ENCODE measurements around the gene MAD2L1. TPM values are rescaled to one million over a fixed set of nuclear protein-coding genes. Genes with fewer than 3 reads are reported as not detected.

The MAD2L1 gene
- total and polyA plus RNA-seq, 3 experiments from 2014 or later = 13.1 to 73.8 (median 69.8) TPM

DNA sequence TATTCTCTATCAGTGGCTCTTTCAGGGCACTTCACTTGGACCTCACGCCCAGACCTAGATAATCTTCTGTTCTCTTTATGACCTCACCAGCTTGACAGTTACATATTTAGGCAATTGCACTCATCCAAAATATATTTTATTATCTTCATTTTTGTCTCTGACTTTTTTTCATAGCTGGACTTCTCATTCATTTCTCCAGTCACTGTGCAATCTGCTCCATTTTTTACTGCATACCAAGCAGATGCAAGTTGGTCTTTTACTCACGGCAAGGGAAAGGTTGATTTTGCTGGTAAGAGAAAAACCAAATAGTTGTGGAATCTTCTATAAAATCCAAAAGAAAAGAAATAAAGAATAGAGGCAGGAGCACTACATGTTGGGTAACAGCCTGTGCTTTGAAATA, 31.7 kb downstream of the MAD2L1 start:
- no peak overlapping the region for H3K27ac ChIP-seq (ENCODE audit: low read depth, low read length)
- no peak for DNase-seq
- Mint-ChIP-seq H3K4me3 (no peak overlapping the region), H3K9me3 (no peaks in the 10 kb centered on the region), H3K4me1 (no peaks in the 10 kb centered on the region), H3K27ac (no peak overlapping the region), H3K36me3 (no peaks in the 10 kb centered on the region), H3K27me3 (peaks cover 12 to 47% of the 10 kb centered on the region in 2 donors)
- H3K4me1 ChIP-seq (ENCODE audit: insufficient read depth, low read length) = no peaks in the 10 kb centered on the region
- POLR2A ChIA-PET = no interaction called here
- H3K9me3 ChIP-seq (ENCODE audit: low read length) = no peaks in the 10 kb centered on the region
- no peak overlapping the region for H3K4me3 ChIP-seq (ENCODE audit: low read length)
- H3K27me3 ChIP-seq (ENCODE audit: insufficient read depth, low read length, poor library complexity, severe bottlenecking) = no peaks in the 10 kb centered on the region
- CTCF ChIA-PET = no interaction called here
- H3K36me3 ChIP-seq (ENCODE audit: insufficient read depth, low read length) = no peaks in the 10 kb centered on the region

DNA sequence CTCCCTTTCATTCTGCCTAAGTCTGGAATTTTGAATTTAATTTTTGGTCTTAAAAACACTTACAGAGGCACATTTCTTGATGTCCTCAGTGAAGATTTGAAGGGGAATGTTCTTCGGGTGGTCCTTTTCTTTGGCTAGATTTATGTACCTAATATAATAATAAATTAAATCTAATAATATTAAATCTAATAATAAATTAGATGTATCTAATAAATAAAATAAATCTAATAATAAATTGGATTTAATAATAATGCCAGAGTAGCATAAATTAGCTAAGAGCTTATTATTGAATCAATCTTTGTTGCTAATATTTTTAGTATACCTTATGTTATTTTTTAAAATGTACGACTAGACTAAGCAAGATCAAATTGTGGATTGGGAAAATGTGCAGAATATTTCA, 39.8 kb downstream of the MAD2L1 start:
- H3K36me3 ChIP-seq (ENCODE audit: insufficient read depth, low read length) = no peaks in the 10 kb centered on the region
- H3K4me3 ChIP-seq (ENCODE audit: low read length) = no peak overlapping the region
- no peaks in the 10 kb centered on the region for H3K27me3 ChIP-seq (ENCODE audit: insufficient read depth, low read length, poor library complexity, severe bottlenecking)
- Mint-ChIP-seq H3K36me3 (no peaks in the 10 kb centered on the region), H3K27me3 (peaks cover 5 to 23% of the 10 kb centered on the region in 2 donors), H3K9me3 (peaks cover 0 to 2% (median 0%) of the 10 kb centered on the region in 5 donors), H3K27ac (no peak overlapping the region), H3K4me3 (no peak overlapping the region), H3K4me1 (no peaks in the 10 kb centered on the region)
- H3K9me3 ChIP-seq (ENCODE audit: low read length) = no peaks in the 10 kb centered on the region
- DNase-seq = no peak
- no peaks in the 10 kb centered on the region for H3K4me1 ChIP-seq (ENCODE audit: insufficient read depth, low read length)
- CTCF ChIA-PET = no interaction called here
- POLR2A ChIA-PET = no interaction called here
- H3K27ac ChIP-seq (ENCODE audit: low read depth, low read length) = no peak overlapping the region

DNA sequence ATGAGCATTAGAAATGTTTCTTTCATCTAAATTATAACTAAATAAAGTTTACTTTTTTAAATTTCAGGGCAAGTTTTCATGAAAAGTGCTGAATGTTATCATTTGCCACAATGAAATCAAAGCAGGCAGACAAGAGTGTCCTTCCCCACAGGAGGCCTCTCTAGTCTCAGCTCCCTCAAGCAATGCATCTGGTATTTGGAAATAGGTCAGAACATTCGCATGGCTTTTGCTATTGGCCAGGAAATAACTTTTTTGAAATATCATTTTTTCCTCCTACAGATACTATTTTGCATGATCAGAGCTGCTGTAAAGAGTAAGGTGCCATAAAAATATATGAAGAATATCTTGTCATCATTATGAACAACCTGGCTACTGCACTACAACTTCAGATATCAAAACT, 41.1 kb downstream of the MAD2L1 start:
- H3K27ac ChIP-seq (ENCODE audit: low read depth, low read length) = no peak overlapping the region
- no peaks in the 10 kb centered on the region for H3K27me3 ChIP-seq (ENCODE audit: insufficient read depth, low read length, poor library complexity, severe bottlenecking)
- no peaks in the 10 kb centered on the region for H3K9me3 ChIP-seq (ENCODE audit: low read length)
- Mint-ChIP-seq H3K27me3 (peaks cover 3 to 21% of the 10 kb centered on the region in 2 donors), H3K27ac (no peak overlapping the region), H3K4me1 (no peaks in the 10 kb centered on the region), H3K4me3 (no peak overlapping the region), H3K9me3 (peaks cover 0 to 2% (median 0%) of the 10 kb centered on the region in 5 donors), H3K36me3 (no peaks in the 10 kb centered on the region)
- ChIA-PET POLR2A (no interaction called here), CTCF (no interaction called here)
- no peak overlapping the region for H3K4me3 ChIP-seq (ENCODE audit: low read length)
- no peaks in the 10 kb centered on the region for H3K4me1 ChIP-seq (ENCODE audit: insufficient read depth, low read length)
- H3K36me3 ChIP-seq (ENCODE audit: insufficient read depth, low read length) = no peaks in the 10 kb centered on the region
- no peak for DNase-seq

DNA sequence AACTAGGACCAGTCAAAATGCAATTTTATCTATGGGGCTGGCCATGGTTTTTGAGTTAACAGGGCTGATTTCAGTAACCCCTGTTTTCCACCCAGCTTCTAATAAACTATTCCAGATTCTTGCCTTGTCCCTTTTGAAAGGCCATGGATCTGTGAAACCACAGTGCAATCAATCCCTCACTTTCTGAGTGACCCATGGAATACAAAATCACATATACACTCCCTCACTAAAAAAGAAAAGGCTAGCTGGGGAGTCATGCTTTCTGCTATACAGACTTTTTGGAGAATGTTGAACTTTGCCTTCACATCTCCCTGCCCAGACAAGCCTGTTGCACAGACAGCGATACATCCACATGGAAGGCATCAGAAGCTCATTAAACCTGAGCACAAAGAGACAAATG, 47.9 kb downstream of the MAD2L1 start:
- Mint-ChIP-seq H3K4me1 (no peaks in the 10 kb centered on the region), H3K36me3 (no peaks in the 10 kb centered on the region), H3K27me3 (peaks cover 11 to 49% of the 10 kb centered on the region in 2 donors), H3K4me3 (no peak overlapping the region), H3K9me3 (no peaks in the 10 kb centered on the region), H3K27ac (no peak overlapping the region)
- H3K4me3 ChIP-seq (ENCODE audit: low read length) = no peak overlapping the region
- H3K9me3 ChIP-seq (ENCODE audit: low read length) = no peaks in the 10 kb centered on the region
- no peaks in the 10 kb centered on the region for H3K27me3 ChIP-seq (ENCODE audit: insufficient read depth, low read length, poor library complexity, severe bottlenecking)
- no peaks in the 10 kb centered on the region for H3K36me3 ChIP-seq (ENCODE audit: insufficient read depth, low read length)
- no peak overlapping the region for H3K27ac ChIP-seq (ENCODE audit: low read depth, low read length)
- DNase-seq = no peak
- ChIA-PET CTCF (no interaction called here), POLR2A (no interaction called here)
- H3K4me1 ChIP-seq (ENCODE audit: insufficient read depth, low read length) = no peaks in the 10 kb centered on the region

DNA sequence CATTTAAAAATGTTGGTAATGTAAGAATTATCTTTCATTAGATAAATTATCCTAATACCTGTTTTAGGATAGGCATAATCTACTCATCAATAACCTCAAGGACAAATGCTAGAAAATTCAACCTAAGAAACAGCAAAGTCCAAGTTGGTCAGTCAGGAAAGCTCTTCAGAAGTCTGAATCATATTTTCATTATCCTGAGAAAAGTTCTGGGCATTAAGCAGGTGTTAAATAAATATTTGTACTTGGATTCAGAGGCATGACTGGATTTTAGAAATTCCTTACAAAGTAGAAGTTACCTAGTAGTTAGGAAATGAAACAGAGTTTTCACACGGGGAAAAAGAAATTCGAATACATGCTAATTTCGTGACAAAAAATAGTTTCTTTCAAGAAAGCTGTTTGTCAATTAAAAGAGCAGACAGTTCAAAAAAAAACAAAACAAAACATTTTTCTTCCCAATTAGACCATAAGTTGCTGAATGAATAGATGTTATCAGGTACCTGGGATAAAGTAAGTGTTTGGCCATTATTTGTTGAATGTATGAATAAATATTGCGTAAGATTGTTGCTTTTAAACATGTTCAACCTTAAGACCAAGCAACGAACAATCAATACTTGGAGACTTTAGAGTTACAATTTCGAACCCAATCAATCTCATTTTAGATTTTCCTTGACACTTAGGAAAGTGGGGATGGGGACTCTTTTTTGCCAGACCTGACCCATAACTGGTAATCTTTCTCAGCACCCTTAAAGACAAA, 48.5 kb downstream of the MAD2L1 start:
- H3K27me3 ChIP-seq (ENCODE audit: insufficient read depth, low read length, poor library complexity, severe bottlenecking) = no peaks in the 10 kb centered on the region
- H3K9me3 ChIP-seq (ENCODE audit: low read length) = no peaks in the 10 kb centered on the region
- no peak overlapping the region for H3K27ac ChIP-seq (ENCODE audit: low read depth, low read length)
- no peak overlapping the region for H3K4me3 Mint-ChIP-seq
- no peak overlapping the region for H3K4me3 ChIP-seq (ENCODE audit: low read length)
- no peaks in the 10 kb centered on the region for H3K36me3 ChIP-seq (ENCODE audit: insufficient read depth, low read length)
- CTCF ChIA-PET = no interaction called here
- peaks cover 11 to 49% of the 10 kb centered on the region in 2 donors for H3K27me3 Mint-ChIP-seq
- POLR2A ChIA-PET = no interaction called here
- no peaks in the 10 kb centered on the region for H3K4me1 ChIP-seq (ENCODE audit: insufficient read depth, low read length)
- H3K4me1 Mint-ChIP-seq = no peaks in the 10 kb centered on the region
- H3K9me3 Mint-ChIP-seq = no peaks in the 10 kb centered on the region
- no peak overlapping the region for H3K27ac Mint-ChIP-seq
- no peaks in the 10 kb centered on the region for H3K36me3 Mint-ChIP-seq
- no peak for DNase-seq

DNA sequence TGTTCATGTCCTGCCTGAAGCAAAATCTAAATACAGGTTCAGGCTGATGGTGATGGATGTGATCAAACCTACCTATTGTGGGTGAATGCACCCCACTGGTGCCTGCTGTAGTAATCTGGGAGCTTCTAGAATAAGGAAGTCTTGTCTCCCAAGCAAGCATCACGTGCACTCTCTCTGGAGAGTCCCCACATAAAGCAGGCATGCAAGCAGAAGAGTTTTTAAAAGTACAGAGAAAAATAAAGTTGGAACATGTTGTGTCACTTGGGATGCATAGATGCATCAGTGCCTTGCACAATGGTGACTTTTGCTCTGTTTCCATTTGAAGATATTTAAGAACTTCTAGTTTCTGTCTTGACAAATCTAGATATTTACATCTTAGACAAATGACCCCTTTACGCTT, 54.9 kb downstream of the MAD2L1 start:
- peaks cover 9 to 25% of the 10 kb centered on the region in 2 donors for H3K27me3 Mint-ChIP-seq
- no peak for DNase-seq
- H3K4me1 ChIP-seq (ENCODE audit: insufficient read depth, low read length) = no peaks in the 10 kb centered on the region
- no peak overlapping the region for H3K27ac ChIP-seq (ENCODE audit: low read depth, low read length)
- POLR2A ChIA-PET = no interaction called here
- H3K27ac Mint-ChIP-seq = no peak overlapping the region
- no peaks in the 10 kb centered on the region for H3K9me3 Mint-ChIP-seq
- no peaks in the 10 kb centered on the region for H3K4me1 Mint-ChIP-seq
- H3K36me3 Mint-ChIP-seq = no peaks in the 10 kb centered on the region
- H3K4me3 Mint-ChIP-seq = no peak overlapping the region
- CTCF ChIA-PET = no interaction called here
- H3K4me3 ChIP-seq (ENCODE audit: low read length) = no peak overlapping the region
- no peaks in the 10 kb centered on the region for H3K36me3 ChIP-seq (ENCODE audit: insufficient read depth, low read length)
- no peaks in the 10 kb centered on the region for H3K9me3 ChIP-seq (ENCODE audit: low read length)
- no peaks in the 10 kb centered on the region for H3K27me3 ChIP-seq (ENCODE audit: insufficient read depth, low read length, poor library complexity, severe bottlenecking)

DNA sequence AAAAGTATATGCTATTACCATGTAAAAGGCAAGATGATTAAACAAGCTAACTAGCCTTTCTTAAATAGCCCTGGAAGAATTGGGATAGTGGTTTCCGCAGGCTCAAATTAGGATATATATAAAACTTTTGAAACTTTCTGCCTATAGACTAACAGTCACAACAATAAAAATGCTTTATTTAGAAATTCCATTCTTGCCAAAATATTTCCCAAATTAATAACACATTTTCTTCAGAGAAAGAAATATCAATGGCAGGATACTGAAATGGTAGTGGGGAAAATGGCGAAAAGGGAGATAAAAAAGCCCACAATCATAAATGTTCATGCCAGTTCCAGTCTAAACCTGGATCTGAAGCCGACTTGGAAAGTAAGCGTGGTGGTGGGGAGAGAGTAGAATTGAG, 56.0 kb downstream of the MAD2L1 start:
- Histone ChIP-seq H3K27ac (ENCODE audit: low read depth, low read length) (no peak overlapping the region), H3K9me3 (ENCODE audit: low read length) (no peaks in the 10 kb centered on the region), H3K36me3 (ENCODE audit: insufficient read depth, low read length) (no peaks in the 10 kb centered on the region), H3K27me3 (ENCODE audit: insufficient read depth, low read length, poor library complexity, severe bottlenecking) (no peaks in the 10 kb centered on the region), H3K4me1 (ENCODE audit: insufficient read depth, low read length) (no peaks in the 10 kb centered on the region), H3K4me3 (ENCODE audit: low read length) (no peak overlapping the region)
- DNase-seq = no peak
- ChIA-PET POLR2A (no interaction called here), CTCF (no interaction called here)
- Mint-ChIP-seq H3K9me3 (no peaks in the 10 kb centered on the region), H3K4me1 (no peaks in the 10 kb centered on the region), H3K27me3 (peaks cover 5 to 15% of the 10 kb centered on the region in 2 donors), H3K36me3 (no peaks in the 10 kb centered on the region), H3K27ac (no peak overlapping the region), H3K4me3 (no peak overlapping the region)

DNA sequence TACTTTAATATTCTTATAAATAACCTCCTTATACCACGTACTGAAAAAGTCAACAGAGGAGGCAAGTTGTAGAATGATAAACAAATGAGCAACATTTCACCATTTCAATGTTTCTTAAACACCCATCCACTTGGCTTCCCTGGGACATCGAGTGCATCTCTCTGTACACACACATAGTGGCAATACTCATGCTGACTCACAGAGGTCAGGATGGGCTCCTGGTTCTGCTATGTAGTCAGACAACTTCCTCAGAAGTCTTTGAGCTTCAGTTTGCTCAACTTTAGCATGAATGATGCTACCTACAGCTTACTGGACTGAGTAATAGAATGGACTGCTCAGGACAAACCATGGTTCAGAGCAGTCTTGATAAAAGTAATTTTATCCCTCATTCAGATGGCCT, 56.9 kb downstream of the MAD2L1 start:
- Histone ChIP-seq H3K4me1 (ENCODE audit: insufficient read depth, low read length) (no peaks in the 10 kb centered on the region), H3K4me3 (ENCODE audit: low read length) (no peak overlapping the region), H3K27me3 (ENCODE audit: insufficient read depth, low read length, poor library complexity, severe bottlenecking) (no peaks in the 10 kb centered on the region), H3K36me3 (ENCODE audit: insufficient read depth, low read length) (no peaks in the 10 kb centered on the region), H3K27ac (ENCODE audit: low read depth, low read length) (no peak overlapping the region), H3K9me3 (ENCODE audit: low read length) (no peaks in the 10 kb centered on the region)
- ChIA-PET POLR2A (no interaction called here), CTCF (no interaction called here)
- H3K36me3 Mint-ChIP-seq = no peaks in the 10 kb centered on the region
- peaks cover 2 to 6% of the 10 kb centered on the region in 2 donors for H3K27me3 Mint-ChIP-seq
- DNase-seq = no peak
- H3K4me1 Mint-ChIP-seq = no peaks in the 10 kb centered on the region
- H3K4me3 Mint-ChIP-seq = no peak overlapping the region
- no peaks in the 10 kb centered on the region for H3K9me3 Mint-ChIP-seq
- no peak overlapping the region for H3K27ac Mint-ChIP-seq

DNA sequence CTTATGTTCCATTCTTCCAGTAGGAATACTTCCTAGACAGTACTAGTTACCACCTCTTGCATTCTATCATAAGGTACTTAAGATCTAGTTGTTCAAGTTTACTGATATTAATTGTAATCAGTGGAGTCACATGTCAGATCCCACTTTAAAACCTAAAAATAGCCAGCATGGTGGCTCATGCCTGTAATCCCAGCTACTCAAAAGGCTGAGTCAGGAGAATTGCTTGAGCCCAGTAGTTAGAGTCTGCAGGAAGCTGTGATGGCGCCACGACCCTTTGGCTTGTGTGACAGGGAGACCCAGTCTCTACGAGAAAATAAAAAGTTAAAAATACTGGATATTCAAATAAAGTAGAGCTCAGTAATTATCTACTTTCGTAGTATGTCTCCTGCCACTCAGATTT, 57.7 kb downstream of the MAD2L1 start:
- H3K27me3 ChIP-seq (ENCODE audit: insufficient read depth, low read length, poor library complexity, severe bottlenecking) = no peaks in the 10 kb centered on the region
- ChIA-PET CTCF (no interaction called here), POLR2A (no interaction called here)
- Mint-ChIP-seq H3K27me3 (peaks cover 1 to 2% of the 10 kb centered on the region in 2 donors), H3K9me3 (no peaks in the 10 kb centered on the region), H3K27ac (no peak overlapping the region), H3K4me1 (no peaks in the 10 kb centered on the region), H3K4me3 (no peak overlapping the region), H3K36me3 (no peaks in the 10 kb centered on the region)
- no peak overlapping the region for H3K27ac ChIP-seq (ENCODE audit: low read depth, low read length)
- no peak for DNase-seq
- no peaks in the 10 kb centered on the region for H3K36me3 ChIP-seq (ENCODE audit: insufficient read depth, low read length)
- no peaks in the 10 kb centered on the region for H3K4me1 ChIP-seq (ENCODE audit: insufficient read depth, low read length)
- H3K9me3 ChIP-seq (ENCODE audit: low read length) = no peaks in the 10 kb centered on the region
- H3K4me3 ChIP-seq (ENCODE audit: low read length) = no peak overlapping the region
